ENCODE results near the gene ADH1A.

GRCh38 chr4:99293357-99293756, 2.6 kb upstream of the ADH1A start:
- TF ChIP-seq CTCF (IDR thresholded peaks at IDR 0.05) (no peak), POLR2AphosphoS5 (IDR thresholded peaks at IDR 0.05) (no peak)
